HCT116 (cell line): ENCODE results near the gene SLCO2A1. TPM values are rescaled to one million over a fixed set of nuclear protein-coding genes. Genes with fewer than 3 reads are reported as not detected.

Source experiments
- ATAC-seq: fragments of 200-7000 bp; cut with Tn5 transposase; 2 replicates; pipeline ENCODE4 v1.9.1; 2020; ENCODE audit warnings: mild to moderate bottlenecking, moderate library complexity
- BruUV-seq: library from RNA; stranded (reverse); fragments of 400-500 nt; replicated peaks from 2 replicates; lab custom pipeline; 2021; lab: Mats Ljungman, UMichigan
- CTCF ChIA-PET: fragments of 300-600 bp; sonication (Branson Sonifier 250); formaldehyde crosslinking; loops from one replicate; lab custom pipeline; 2021; ENCODE audit warnings: antibody characterized with exemption; lab: Charles Lee
- POLR2A ChIA-PET: fragments of 300-600, 350-600 bp; sonication (Branson Sonifier 250); formaldehyde crosslinking; loops from one replicate; lab custom pipeline; 2021; ENCODE audit warnings: antibody characterized with exemption; lab: Charles Lee
- RAD21 ChIA-PET, 2 experiments: fragments of 300-600 bp; sonication (Branson Sonifier 250); formaldehyde crosslinking; loops; one replicate each; lab custom pipeline; 2023; ENCODE audit warnings: low total read pairs in 2 of 2; ENCODE audit not compliant: uncharacterized antibody in 2 of 2, unreplicated experiment in 2 of 2, low non-redundant PET in 1 of 2; lab: Charles Lee
- DNase-seq: peaks from one replicate; pipeline ENCODE4 v3.0.0-alpha.2; 2010; ENCODE audit warnings: low read depth, low spot score
- H2AFZ ChIP-seq: fragments of 200-600 bp; shearing (Covaris generic), sonication (generic); 2 replicates; pipeline ENCODE4 v1.6.1; 2017; ENCODE audit warnings: low read depth, mixed run types, mixed read lengths, antibody characterized with exemption, low read length; ENCODE audit not compliant: poor library complexity, severe bottlenecking
- H3K27ac ChIP-seq: 2 replicates; pipeline ENCODE4 v1.5.1; 2012; ENCODE audit warnings: low read depth, low read length
- H3K27me3 ChIP-seq: fragments of 200-600 bp; sonication (generic); 2 replicates; pipeline ENCODE4 v1.6.1; 2016; ENCODE audit warnings: mixed run types, low read length, mixed read lengths; ENCODE audit not compliant: insufficient read depth
- H3K36me3 ChIP-seq, 2 experiments: fragments of 200-500 bp in 1 of 2; fragments of 200-600 bp in 1 of 2; sonication (Bioruptor generic) in 1 of 2; sonication (generic) in 1 of 2; 2 replicates each; pipeline versions ENCODE4 v1.5.1 to v1.6.1; 2014 to 2016; ENCODE audit warnings: low read length in 2 of 2, inconsistent platforms in 1 of 2, mixed read lengths in 1 of 2, mixed run types in 1 of 2; ENCODE audit not compliant: insufficient read depth in 2 of 2, control insufficient read depth in 1 of 2
- H3K4me1 ChIP-seq, 2 experiments: fragments of 200-600 bp in 1 of 2; sonication (generic) in 1 of 2; 2 replicates each; pipeline versions ENCODE4 v1.5.1 to v1.6.1; 2012 to 2017; ENCODE audit warnings: low read length in 2 of 2, inconsistent platforms in 1 of 2, mild to moderate bottlenecking in 1 of 2, mixed read lengths in 1 of 2, mixed run types in 1 of 2, moderate library complexity in 1 of 2; ENCODE audit not compliant: insufficient read depth in 2 of 2, control insufficient read depth in 1 of 2
- H3K4me2 ChIP-seq: fragments of 200-600 bp; sonication (generic); 2 replicates; pipeline ENCODE4 v1.6.1; 2017; ENCODE audit warnings: mixed run types, low read length, mixed read lengths
- H3K4me3 ChIP-seq, 2 experiments: fragments of 200-600 bp in 1 of 2; sonication (generic) in 1 of 2; replicated peaks in 1 of 2; 2 replicates each; pipeline ENCODE4 v1.5.1; 2011 to 2016; ENCODE audit warnings: low read length in 2 of 2, control low read depth in 1 of 2, low read depth in 1 of 2, mild to moderate bottlenecking in 1 of 2, mixed read lengths in 1 of 2, mixed run types in 1 of 2
- H3K79me2 ChIP-seq: fragments of 200-600 bp; sonication (generic); 2 replicates; pipeline ENCODE4 v1.6.1; 2017; ENCODE audit warnings: mild to moderate bottlenecking, mixed run types, low read length, moderate library complexity, mixed read lengths; ENCODE audit not compliant: insufficient read depth
- H3K9ac ChIP-seq: fragments of 200-600 bp; sonication (generic); 2 replicates; pipeline ENCODE4 v1.6.1; 2016; ENCODE audit warnings: low read length, mixed read lengths
- H3K9me2 ChIP-seq: fragments of 200-600 bp; sonication (generic), shearing (Covaris generic); 2 replicates; pipeline ENCODE4 v1.6.1; 2017; ENCODE audit warnings: mixed run types, mild to moderate bottlenecking, moderate library complexity; ENCODE audit not compliant: insufficient read depth
- H3K9me3 ChIP-seq, 2 experiments: fragments of 200-500 bp in 1 of 2; fragments of 200-600 bp in 1 of 2; sonication (Bioruptor generic) in 1 of 2; sonication (generic) in 1 of 2; 2 replicates each; pipeline ENCODE4 v1.6.1; 2014 to 2017; ENCODE audit warnings: low read length in 2 of 2, mixed read lengths in 2 of 2, inconsistent platforms in 1 of 2, low read depth in 1 of 2, mild to moderate bottlenecking in 1 of 2, mixed run types in 1 of 2, moderate library complexity in 1 of 2; ENCODE audit not compliant: control insufficient read depth in 1 of 2, insufficient read depth in 1 of 2
- H4K20me1 ChIP-seq: fragments of 200-600 bp; sonication (generic), shearing (Covaris generic); 2 replicates; pipeline ENCODE4 v1.6.1; 2017; ENCODE audit warnings: mixed run types, mild to moderate bottlenecking, moderate library complexity; ENCODE audit not compliant: insufficient read depth
- ATF3 ChIP-seq: IDR thresholded peaks from 2 replicates; pipeline ENCODE4 v1.6.1; 2012
- CBX3 ChIP-seq: IDR thresholded peaks from 2 replicates; pipeline ENCODE4 v1.6.1; 2012; ENCODE audit warnings: low read depth
- CEBPB ChIP-seq: IDR thresholded peaks from 2 replicates; pipeline ENCODE4 v1.6.1; 2012; ENCODE audit warnings: low read depth
- EGR1 ChIP-seq: IDR thresholded peaks from 2 replicates; pipeline ENCODE4 v1.6.1; 2012; ENCODE audit warnings: low read depth
- FOSL1 ChIP-seq: IDR thresholded peaks from 2 replicates; pipeline ENCODE4 v1.6.1; 2012; ENCODE audit warnings: low read depth
- MAX ChIP-seq: IDR thresholded peaks from 2 replicates; pipeline ENCODE4 v1.6.1; 2012
- POLR2AphosphoS5 ChIP-seq: IDR thresholded peaks from 2 replicates; pipeline ENCODE4 v1.6.1; 2011; ENCODE audit warnings: mild to moderate bottlenecking, low read depth, low read length, moderate library complexity
- RAD21 ChIP-seq: IDR thresholded peaks from 2 replicates; pipeline ENCODE4 v1.6.1; 2012; ENCODE audit warnings: low read depth, mild to moderate bottlenecking
- SIN3A ChIP-seq: IDR thresholded peaks from 2 replicates; pipeline ENCODE4 v1.6.1; 2012; ENCODE audit warnings: low read depth
- SP1 ChIP-seq: IDR thresholded peaks from 2 replicates; pipeline ENCODE4 v1.6.1; 2012; ENCODE audit warnings: low read depth
- SRF ChIP-seq: IDR thresholded peaks from 2 replicates; pipeline ENCODE4 v1.6.1; 2012; ENCODE audit warnings: low read depth
- TCF7L2 ChIP-seq: IDR thresholded peaks from 2 replicates; pipeline ENCODE4 v1.7.0; 2011; ENCODE audit warnings: borderline replicate concordance, inconsistent platforms; ENCODE audit not compliant: insufficient read depth, insufficient read length; ENCODE audit errors: extremely low read depth
- YY1 ChIP-seq: IDR thresholded peaks from 2 replicates; pipeline ENCODE4 v1.6.1; 2011; ENCODE audit warnings: low read length, low read depth, moderate library complexity, mild to moderate bottlenecking; ENCODE audit not compliant: insufficient replicate concordance; ENCODE audit errors: extremely low read depth
- ZBTB33 ChIP-seq: IDR thresholded peaks from 2 replicates; pipeline ENCODE4 v1.6.1; 2011; ENCODE audit warnings: mild to moderate bottlenecking, low read length, moderate library complexity; ENCODE audit not compliant: insufficient replicate concordance; ENCODE audit errors: extremely low read depth
- ZNF274 ChIP-seq: fragments of 200-500 bp; sonication (Bioruptor generic); IDR thresholded peaks from 2 replicates; pipeline ENCODE4 v1.6.1; 2014; ENCODE audit warnings: mild to moderate bottlenecking, low read depth, low read length, inconsistent platforms
- intact Hi-C: fragments of 100-400 bp; cut with micrococcal nuclease; formaldehyde crosslinking; loops from 2 replicates; pipeline ENCODE4 v1.10.0; 2022
- total RNA-seq: library from RNA; stranded (reverse); gene quantifications from one replicate; pipeline ENCODE4 v1.2.1, GENCODE V29; 2021; ENCODE audit not compliant: unreplicated experiment
- TF ChIP-seq, protein P1 (sequence below), 3 experiments: fragments of 200-600 bp in 1 of 3; sonication (generic) in 1 of 3; IDR thresholded peaks in 2 of 3; conservative IDR thresholded peaks in 1 of 3; 2 replicates each; pipeline ENCODE4 v1.5.1; 2012 to 2017; ENCODE audit warnings: low read depth in 2 of 3, low read length in 2 of 3, antibody characterized with exemption in 1 of 3, borderline replicate concordance in 1 of 3, control low read depth in 1 of 3, mild to moderate bottlenecking in 1 of 3, mixed read lengths in 1 of 3, mixed run types in 1 of 3, moderate library complexity in 1 of 3; ENCODE audit not compliant: insufficient read depth in 1 of 3
- TF ChIP-seq, protein P2 (sequence below): IDR thresholded peaks from 2 replicates; pipeline ENCODE4 v1.6.1; 2012; ENCODE audit warnings: low read depth

SLCO2A1 gene
- total RNA-seq, 1 experiment from 2014 or later = 0.52 TPM

DNA sequence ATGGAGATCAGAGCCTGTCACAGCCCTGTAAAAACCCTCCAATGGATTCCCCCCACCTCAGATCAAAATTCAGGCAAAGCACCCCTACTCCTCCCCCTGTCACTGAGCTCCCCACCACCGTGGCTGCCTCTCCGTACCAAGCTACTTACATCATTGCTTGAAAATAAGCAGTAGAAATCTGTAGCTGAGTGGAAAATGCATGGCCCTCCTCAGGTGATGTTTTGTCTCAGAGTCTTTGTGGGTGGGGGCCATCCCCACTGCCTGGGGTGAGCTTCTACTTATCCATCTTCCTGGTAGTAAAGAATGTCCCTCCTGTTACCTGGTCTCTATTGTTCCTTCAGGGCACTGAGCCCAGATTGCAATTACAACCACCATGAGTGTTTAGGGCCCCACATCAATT is 34.5 kb downstream of the SLCO2A1 start:
- Histone ChIP-seq H3K9me3 (no peaks in the 10 kb centered on the region), H3K4me3 (no peak overlapping the region), H3K9ac (no peak overlapping the region), H4K20me1 (no peaks in the 10 kb centered on the region), H3K9me2 (no peaks in the 10 kb centered on the region), H3K27ac (no peak overlapping the region), H2AFZ (no peak overlapping the region), H3K4me1 (peaks cover 0 to 12% of the 10 kb centered on the region in 2 experiments; a peak in 1 of 4 replicates), H3K79me2 (no peaks in the 10 kb centered on the region), H3K36me3 (no peaks in the 10 kb centered on the region), H3K27me3 (peaks cover 9% of the 10 kb centered on the region; the same call in 1 of the 2 replicates), H3K4me2 (no peak overlapping the region)
- no TSS peak for BruUV-seq
- CTCF ChIA-PET = no interaction called here
- ATAC-seq = no peak
- POLR2A ChIA-PET = no interaction called here
- RAD21 ChIA-PET = no interaction called here
- no peak for DNase-seq
- intact Hi-C loops = no loop called here
- no peak for TF ChIP-seq YY1
- no peak for TF ChIP-seq MAX
- no peak for TF ChIP-seq SIN3A
- no peak for TF ChIP-seq SRF
- TF ChIP-seq, protein P1, sequence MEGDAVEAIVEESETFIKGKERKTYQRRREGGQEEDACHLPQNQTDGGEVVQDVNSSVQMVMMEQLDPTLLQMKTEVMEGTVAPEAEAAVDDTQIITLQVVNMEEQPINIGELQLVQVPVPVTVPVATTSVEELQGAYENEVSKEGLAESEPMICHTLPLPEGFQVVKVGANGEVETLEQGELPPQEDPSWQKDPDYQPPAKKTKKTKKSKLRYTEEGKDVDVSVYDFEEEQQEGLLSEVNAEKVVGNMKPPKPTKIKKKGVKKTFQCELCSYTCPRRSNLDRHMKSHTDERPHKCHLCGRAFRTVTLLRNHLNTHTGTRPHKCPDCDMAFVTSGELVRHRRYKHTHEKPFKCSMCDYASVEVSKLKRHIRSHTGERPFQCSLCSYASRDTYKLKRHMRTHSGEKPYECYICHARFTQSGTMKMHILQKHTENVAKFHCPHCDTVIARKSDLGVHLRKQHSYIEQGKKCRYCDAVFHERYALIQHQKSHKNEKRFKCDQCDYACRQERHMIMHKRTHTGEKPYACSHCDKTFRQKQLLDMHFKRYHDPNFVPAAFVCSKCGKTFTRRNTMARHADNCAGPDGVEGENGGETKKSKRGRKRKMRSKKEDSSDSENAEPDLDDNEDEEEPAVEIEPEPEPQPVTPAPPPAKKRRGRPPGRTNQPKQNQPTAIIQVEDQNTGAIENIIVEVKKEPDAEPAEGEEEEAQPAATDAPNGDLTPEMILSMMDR (IDR thresholded peaks at IDR 0.05 in 2 of 3, conservative IDR thresholded peaks at IDR 0.05 in 1 of 3; ENCODE audit: borderline replicate concordance in 1 of 3, insufficient read depth in 1 of 3, low read depth in 2 of 3, low read length in 2 of 3) = no peak
- TF ChIP-seq, protein P2, sequence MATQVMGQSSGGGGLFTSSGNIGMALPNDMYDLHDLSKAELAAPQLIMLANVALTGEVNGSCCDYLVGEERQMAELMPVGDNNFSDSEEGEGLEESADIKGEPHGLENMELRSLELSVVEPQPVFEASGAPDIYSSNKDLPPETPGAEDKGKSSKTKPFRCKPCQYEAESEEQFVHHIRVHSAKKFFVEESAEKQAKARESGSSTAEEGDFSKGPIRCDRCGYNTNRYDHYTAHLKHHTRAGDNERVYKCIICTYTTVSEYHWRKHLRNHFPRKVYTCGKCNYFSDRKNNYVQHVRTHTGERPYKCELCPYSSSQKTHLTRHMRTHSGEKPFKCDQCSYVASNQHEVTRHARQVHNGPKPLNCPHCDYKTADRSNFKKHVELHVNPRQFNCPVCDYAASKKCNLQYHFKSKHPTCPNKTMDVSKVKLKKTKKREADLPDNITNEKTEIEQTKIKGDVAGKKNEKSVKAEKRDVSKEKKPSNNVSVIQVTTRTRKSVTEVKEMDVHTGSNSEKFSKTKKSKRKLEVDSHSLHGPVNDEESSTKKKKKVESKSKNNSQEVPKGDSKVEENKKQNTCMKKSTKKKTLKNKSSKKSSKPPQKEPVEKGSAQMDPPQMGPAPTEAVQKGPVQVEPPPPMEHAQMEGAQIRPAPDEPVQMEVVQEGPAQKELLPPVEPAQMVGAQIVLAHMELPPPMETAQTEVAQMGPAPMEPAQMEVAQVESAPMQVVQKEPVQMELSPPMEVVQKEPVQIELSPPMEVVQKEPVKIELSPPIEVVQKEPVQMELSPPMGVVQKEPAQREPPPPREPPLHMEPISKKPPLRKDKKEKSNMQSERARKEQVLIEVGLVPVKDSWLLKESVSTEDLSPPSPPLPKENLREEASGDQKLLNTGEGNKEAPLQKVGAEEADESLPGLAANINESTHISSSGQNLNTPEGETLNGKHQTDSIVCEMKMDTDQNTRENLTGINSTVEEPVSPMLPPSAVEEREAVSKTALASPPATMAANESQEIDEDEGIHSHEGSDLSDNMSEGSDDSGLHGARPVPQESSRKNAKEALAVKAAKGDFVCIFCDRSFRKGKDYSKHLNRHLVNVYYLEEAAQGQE = no peak
- no peak for TF ChIP-seq POLR2AphosphoS5
- TF ChIP-seq CBX3 = no peak
- no peak for TF ChIP-seq SP1
- TF ChIP-seq FOSL1 = no peak
- TF ChIP-seq ATF3 = no peak
- TF ChIP-seq ZNF274 = no peak
- no peak for TF ChIP-seq RAD21
- no peak for TF ChIP-seq TCF7L2
- TF ChIP-seq CEBPB = no peak
- TF ChIP-seq ZBTB33 = no peak
- no peak for TF ChIP-seq EGR1
